HL-60/S4 treated with retinoic acid at 250 ng/mL for 4 days and 3 days (cell line): ENCODE measurements around the gene BARHL2.

Experiments used
- in situ Hi-C: fragments of 300-500 bp; cut with MboI; formaldehyde crosslinking; loops from 2 replicates; pipeline ENCODE4 v1.7.0; 2022; ENCODE audit warnings: low sequenced_read_pairs

BARHL2 gene

GRCh38 chr1:90724926-90725656 is 8.0 kb upstream of the BARHL2 start:
- in situ Hi-C loops: loop anchor here (25.0 kb wide), 1 partner anchor 237 kb away; no protein-coding TSS in a partner anchor

DNA sequence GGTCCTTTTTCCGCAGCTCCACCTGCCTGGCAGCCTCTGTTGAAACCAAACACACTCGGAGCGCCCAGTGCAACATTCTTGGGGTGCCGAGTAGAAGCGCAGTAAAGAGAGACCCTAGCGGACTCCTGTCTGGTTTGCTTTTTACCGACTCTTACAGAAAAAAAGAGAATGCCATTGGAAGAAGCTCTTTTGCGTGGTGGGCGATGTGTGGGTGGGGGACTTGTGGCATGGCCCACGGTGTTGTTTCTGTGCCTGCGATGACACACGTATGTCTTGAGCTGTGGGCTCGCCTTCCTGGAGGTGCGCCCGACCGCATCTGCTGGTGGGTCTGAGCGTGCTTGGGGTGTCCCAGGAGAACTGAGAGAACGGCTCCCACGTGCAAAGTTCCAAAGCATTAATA is 7.3 kb upstream of the BARHL2 start:
- in situ Hi-C loops: loop anchor here (25.0 kb wide), 1 partner anchor 238 kb away; no protein-coding TSS in a partner anchor

DNA sequence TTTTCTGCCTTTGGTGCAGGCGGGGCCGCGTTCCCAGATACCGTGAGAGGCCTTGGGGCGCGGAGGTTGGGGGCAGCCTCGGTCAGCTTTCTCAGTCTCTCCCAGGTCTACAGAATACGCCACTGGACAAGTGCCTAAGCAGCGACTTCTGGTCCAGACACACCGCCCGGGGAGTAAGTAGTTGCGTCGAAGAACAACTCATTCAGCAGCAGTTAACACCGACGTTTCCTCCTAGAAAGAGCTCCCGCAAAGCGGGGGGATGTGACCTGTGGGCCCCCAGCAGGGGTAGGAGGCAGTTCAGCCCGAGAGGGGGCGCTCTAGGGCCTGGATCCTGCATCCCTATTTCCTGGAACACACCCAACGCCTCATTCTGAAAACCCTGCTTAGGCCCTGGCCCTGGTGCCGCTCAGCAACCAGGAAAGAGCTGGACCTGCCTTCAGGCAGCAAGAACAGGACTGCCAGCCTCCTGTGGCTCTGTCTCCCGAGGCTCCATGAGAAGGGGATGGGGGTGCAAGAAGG is 6.5 kb upstream of the BARHL2 start:
- in situ Hi-C loops: loop anchor here (25.0 kb wide), 1 partner anchor 239 kb away; no protein-coding TSS in a partner anchor

- in situ Hi-C loops: loop anchor here (25.0 kb wide), 1 partner anchor 239 kb away; no protein-coding TSS in a partner anchor
Observed at GRCh38 chr1:90722874-90723589, 5.9 kb upstream of the BARHL2 start.

DNA sequence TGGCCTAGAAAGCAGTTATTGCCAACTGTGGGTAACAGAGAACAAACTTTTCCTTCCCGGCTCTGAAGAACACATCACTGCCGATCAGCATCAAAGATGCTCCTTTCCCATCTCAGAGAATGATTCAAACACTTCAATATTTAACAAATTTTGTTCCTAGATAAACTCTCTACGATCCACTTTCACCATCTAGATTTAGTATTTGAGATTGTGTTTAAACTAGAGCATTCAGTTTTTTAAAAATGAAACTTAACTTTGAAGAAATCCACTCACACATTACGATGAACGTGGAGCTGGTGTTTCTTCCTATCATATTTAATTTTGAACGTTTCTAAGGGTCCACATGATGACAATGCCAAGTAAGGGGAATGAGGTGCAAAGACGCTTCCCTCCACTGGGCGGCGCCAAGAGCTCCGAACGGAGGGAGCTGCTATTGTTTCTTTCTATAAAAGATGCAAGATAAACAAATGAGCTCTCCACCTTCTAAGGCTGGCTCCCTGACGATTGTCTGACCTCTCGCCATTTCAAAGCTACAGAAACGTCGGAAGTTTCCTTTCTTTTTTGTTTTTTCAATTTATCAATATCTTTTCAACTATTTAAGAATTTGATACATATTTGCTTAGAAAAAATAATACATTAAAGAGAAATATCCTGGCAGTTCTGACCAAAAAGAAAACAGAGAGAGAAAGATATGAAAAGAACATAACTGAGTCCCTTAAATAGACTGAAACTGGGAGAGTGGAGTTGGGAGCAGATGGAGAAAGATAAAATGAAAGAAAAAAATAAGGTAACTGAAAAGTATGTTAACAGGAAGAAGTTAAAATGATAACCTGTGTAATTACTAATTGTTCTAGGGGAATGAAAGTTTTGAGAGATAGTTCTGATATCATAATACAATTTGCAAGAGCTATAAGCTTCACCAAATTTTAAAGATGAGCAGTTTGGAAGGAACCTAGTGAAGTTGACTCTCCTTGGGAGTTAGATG is 4.4 kb upstream of the BARHL2 start:
- in situ Hi-C loops: loop anchor here (25.0 kb wide), 1 partner anchor 241 kb away; no protein-coding TSS in a partner anchor

DNA sequence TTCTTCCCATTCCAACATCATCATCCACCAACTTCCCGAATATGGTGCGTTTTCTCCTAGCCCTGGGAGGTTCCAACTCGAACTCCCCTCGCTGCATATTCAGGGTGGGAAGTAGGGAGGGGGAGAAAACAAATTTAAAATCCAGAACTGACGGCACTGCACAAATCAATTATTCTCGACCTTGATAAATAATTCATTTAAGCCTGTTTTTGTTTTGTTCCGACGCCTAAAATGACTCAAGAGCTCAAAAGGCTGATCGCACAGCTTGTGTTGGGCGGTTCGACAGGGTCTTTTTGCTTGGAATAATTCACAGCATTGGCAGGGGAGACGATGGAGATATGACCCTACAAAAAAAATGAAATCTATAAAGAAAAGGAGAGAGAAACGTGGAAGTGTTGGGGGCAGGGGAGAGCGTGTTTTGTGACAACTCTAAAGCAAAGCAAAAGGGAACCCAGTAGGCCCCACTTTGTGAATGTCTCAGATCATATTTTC is 3.1 kb upstream of the BARHL2 start:
- in situ Hi-C loops: loop anchor here (25.0 kb wide), 1 partner anchor 242 kb away; no protein-coding TSS in a partner anchor

- in situ Hi-C loops: loop anchor here (25.0 kb wide), 1 partner anchor 243 kb away; no protein-coding TSS in a partner anchor
Observed at GRCh38 chr1:90719330-90720144, 2.4 kb upstream of the BARHL2 start.

- in situ Hi-C loops: loop anchor here (25.0 kb wide), 1 partner anchor 244 kb away; no protein-coding TSS in a partner anchor
Observed at GRCh38 chr1:90718411-90719329, 1.6 kb upstream of the BARHL2 start.

DNA sequence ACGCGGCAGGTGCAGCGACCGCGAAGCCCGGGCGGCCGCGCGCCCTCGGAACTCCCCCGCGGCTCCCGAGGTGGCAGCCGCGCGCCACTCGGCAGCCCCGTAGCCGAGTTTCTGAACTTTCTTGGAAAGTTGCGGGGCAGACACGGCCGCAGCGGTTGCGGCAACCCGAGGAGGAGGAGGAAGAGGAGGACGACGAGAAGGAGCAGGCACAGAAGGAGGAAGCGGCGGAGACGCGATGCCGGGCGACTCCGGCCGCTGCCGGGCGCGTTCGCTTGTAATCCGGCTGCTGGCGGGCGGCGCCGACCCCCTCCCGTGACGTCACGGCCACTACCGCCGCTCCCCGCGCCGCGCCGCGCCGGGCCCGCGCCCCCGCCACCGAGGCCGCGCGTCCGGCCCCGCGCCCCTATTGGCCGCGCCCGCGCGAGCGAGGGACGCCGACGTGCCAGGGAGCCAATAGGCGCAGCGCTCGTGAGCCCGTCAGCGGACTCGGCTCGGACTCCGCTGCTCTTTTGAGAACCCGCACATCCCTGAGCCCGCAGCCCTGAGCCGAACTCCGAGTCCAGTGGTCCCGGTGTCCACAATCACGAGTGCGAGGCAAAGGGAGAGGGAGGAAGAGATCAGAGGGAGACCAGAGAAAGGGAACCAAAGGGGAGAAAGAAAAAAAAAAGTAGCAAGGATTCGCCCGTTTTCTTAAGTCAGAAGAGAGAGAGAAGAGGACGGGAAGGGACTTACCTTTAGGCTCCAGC is 736 bp upstream of the BARHL2 start:
- in situ Hi-C loops: loop anchor here (25.0 kb wide), 1 partner anchor 244 kb away; no protein-coding TSS in a partner anchor

GRCh38 chr1:90717356-90717664 is 208 bp upstream of the BARHL2 start:
- in situ Hi-C loops: loop anchor here (25.0 kb wide), 1 partner anchor 245 kb away; no protein-coding TSS in a partner anchor

DNA sequence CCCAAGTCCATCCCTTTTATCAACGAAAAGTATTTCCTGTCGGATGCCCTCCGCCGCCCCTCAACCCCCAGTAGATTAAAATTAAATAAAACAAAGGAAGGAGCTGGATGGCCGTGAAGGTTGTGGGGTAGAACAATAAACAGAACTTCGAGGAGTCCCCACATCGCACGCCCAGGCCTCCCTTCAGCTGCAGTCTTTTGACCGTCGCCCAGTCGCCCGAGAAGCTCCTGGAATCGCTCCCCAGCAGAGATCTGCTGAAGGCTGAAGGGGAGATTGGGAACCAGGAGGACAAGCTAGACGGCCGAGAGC is 905 bp downstream of the BARHL2 start:
- in situ Hi-C loops: loop anchor here (25.0 kb wide), 1 partner anchor 246 kb away; no protein-coding TSS in a partner anchor

GRCh38 chr1:90715309-90715708 is 1.8 kb downstream of the BARHL2 start:
- in situ Hi-C loops: loop anchor here (25.0 kb wide), 1 partner anchor 247 kb away; no protein-coding TSS in a partner anchor

DNA sequence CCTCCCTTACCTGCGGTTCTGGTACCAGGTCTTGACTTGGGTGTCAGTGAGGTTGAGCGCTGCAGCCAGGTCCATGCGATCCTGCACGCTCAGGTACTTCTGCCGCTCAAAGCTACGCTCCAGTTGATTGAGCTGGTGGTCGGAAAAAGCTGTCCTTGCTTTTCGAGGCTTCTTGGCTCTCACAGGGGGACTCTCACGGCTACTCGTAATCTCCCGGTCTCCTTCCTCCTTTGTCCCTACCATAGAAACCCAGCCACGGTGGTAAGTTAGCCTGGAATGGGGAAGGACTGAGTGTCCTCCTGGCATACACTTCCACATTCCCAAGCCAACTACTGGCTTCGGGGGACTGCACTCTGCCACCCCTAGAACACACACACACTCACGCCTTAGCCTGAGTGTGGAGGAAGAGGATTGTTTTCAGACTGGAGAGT is 2.6 kb downstream of the BARHL2 start:
- in situ Hi-C loops: loop anchor here (25.0 kb wide), 1 partner anchor 248 kb away; no protein-coding TSS in a partner anchor

DNA sequence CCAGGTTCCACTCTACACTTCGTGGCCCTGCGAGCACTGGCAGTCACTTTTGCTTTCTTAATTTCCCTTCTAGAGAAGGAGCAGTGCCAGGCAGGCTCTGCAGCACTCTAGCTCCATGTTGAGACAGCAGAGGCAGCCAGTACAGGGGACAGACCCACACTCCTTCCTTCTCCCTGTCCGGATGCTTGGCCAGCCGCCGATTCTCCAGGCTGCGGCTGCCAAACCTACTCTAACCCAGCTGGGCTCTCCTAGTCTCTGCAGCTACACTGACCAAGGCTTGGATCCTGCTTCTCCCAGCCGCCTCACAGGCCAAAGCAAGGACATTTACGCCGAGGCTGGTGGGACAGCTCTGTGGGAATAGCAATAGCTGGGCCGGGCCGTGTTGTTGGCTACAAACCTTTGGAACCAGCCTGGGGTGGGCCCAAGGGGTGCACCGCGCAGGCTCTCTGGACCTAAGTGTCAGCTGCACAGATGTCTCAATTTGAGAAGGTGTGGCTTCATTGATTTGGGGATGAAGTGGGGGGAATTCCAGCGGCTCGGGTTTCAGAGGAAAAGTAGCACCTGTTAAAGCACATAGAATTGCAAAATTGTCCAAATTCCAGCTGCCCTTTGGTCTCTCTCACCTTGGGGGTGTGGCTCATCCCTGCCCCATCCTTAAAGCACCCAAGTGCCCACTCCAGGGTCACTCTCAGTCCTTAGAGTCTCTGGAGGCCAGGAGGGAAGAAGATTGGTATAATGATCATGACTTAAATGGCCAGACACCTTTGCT is 3.2 kb downstream of the BARHL2 start:
- in situ Hi-C loops: loop anchor here (25.0 kb wide), 1 partner anchor 248 kb away; no protein-coding TSS in a partner anchor

DNA sequence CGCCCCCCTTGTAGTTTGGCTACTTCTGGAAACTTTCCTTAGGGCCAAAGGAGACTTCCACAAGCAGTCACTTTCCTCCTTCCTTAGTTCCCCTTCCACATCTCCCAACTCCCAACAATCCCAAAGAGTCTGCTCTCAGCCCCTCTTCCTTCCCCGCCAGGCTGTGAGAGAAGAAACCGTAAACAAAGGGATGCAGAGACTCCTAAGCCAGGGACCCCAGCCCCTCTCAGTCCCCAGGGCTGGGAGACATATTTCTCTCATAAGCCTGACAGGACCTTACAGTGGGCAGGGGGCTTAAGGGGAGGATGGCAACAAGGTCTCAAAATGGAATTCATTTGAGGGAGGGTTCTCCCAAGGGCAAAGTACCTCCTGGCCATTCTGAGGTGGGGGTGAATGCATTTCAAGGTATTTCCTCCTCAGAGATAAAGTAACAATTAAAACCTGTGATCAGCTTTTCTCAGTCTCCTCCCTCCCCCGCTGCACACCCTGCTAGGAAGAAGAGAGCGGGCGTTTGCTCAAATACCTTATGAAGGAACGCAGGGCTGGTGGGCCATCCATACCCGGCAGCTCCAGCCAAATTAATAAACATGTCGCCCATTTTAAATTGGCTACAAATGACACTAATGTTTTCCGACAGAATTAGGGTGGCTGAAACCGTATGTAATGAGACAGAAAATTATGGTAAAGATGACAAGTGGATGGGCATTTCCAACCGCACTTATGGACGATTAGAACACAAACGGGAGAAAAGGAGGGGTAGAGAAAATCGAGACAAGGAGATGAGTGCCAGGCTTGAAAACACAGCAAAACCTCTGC is 4.0 kb downstream of the BARHL2 start:
- in situ Hi-C loops: loop anchor here (25.0 kb wide), 1 partner anchor 249 kb away; no protein-coding TSS in a partner anchor
